ENCODE results near the gene DDX24.
A peak's percentile ranks its signal among the peaks of the same experiment; 100 is the strongest.

The DDX24 gene

GRCh38 chr14:94080621-94081385 is at the start of gene DDX24, which contains the start of gene IFI27L1:
DDX24 (minus strand) TSS chr14:94081202; CDS start chr14:94079742, 1,460 bp downstream.
IFI27L1 (plus strand) TSS chr14:94081310; CDS start chr14:94096938, 15,628 bp downstream.
- DNase-seq (ENCODE audit: low read depth), result peak; percentile 97
- peak within 1 kb of the TSS; percentile 78 for H3K4me3 ChIP-seq (ENCODE audit: low read depth, low read length)
- no peak for TF ChIP-seq CTCF (IDR thresholded peaks at IDR 0.05; ENCODE audit: insufficient read depth, low read depth, low read length, missing control alignments)

GRCh38 chr14:94129758-94130414 is 48.9 kb upstream of the DDX24 start:
- H3K4me3 ChIP-seq (ENCODE audit: low read depth, low read length), result peak overlapping the region; percentile 87
- peak; percentile 34 for DNase-seq (ENCODE audit: low read depth)
- no peak for TF ChIP-seq CTCF (IDR thresholded peaks at IDR 0.05; ENCODE audit: insufficient read depth, low read depth, low read length, missing control alignments)

- DNase-seq (ENCODE audit: low read depth), result peak; percentile 85
- H3K4me3 ChIP-seq (ENCODE audit: low read depth, low read length), result peak within 1 kb of the TSS; percentile 87
- TF ChIP-seq CTCF (IDR thresholded peaks at IDR 0.05; ENCODE audit: insufficient read depth, low read depth, low read length, missing control alignments), result peak; percentile 19
Measured at GRCh38 chr14:94129111-94129757, 48.2 kb upstream of the DDX24 start, which contains the start of gene IFI27L2. IFI27L2 (minus strand) TSS chr14:94129604; CDS start chr14:94129564, 40 bp downstream.

- TF ChIP-seq CTCF (IDR thresholded peaks at IDR 0.05; ENCODE audit: insufficient read depth, low read depth, low read length, missing control alignments), result no peak
- H3K4me3 ChIP-seq (ENCODE audit: low read depth, low read length), result peak overlapping the region; percentile 87
- DNase-seq (ENCODE audit: low read depth), result no peak
Measured at GRCh38 chr14:94128216-94128839, 47.3 kb upstream of the DDX24 start.

GRCh38 chr14:94127330-94127729 is 46.3 kb upstream of the DDX24 start:
- H3K4me3 ChIP-seq (ENCODE audit: low read depth, low read length), result no peak overlapping the region
- DNase-seq (ENCODE audit: low read depth), result no peak
- TF ChIP-seq CTCF (IDR thresholded peaks at IDR 0.05; ENCODE audit: insufficient read depth, low read depth, low read length, missing control alignments), result no peak

GRCh38 chr14:94126800-94127199 is 45.8 kb upstream of the DDX24 start:
- H3K4me3 ChIP-seq (ENCODE audit: low read depth, low read length), result no peak overlapping the region
- no peak for TF ChIP-seq CTCF (IDR thresholded peaks at IDR 0.05; ENCODE audit: insufficient read depth, low read depth, low read length, missing control alignments)
- DNase-seq (ENCODE audit: low read depth), result no peak

Measured in GM12865 (cell line).